ENCODE data around the gene ENPP5. TPM values are rescaled to one million over a fixed set of nuclear protein-coding genes. Genes with fewer than 3 reads are reported as not detected.

ENPP5 gene
- total RNA-seq, 1 experiment from 2014 or later = not detected

Other genes starting within 250 kb of the ENPP5 start
- not detected in 2 replicates for gene CLIC5, start 155.1 kb downstream of the ENPP5 start, total RNA-seq (2014; rRNA removed; shearing (Covaris generic))
- not detected in 2 replicates for gene ENPP4, start 41.0 kb downstream of the ENPP5 start, total RNA-seq (2014; rRNA removed; shearing (Covaris generic))

Data from A172 (cell line).